Keratinocyte (primary cell): ENCODE data around the gene YAP1. TPM values are rescaled to one million over a fixed set of nuclear protein-coding genes. Genes with fewer than 3 reads are reported as not detected.
A peak's percentile ranks its signal among the peaks of the same experiment; 100 is the strongest.

Source experiments
- DNase-seq: peaks from one replicate; pipeline ENCODE4 v3.0.0-alpha.2; 2011; ENCODE audit warnings: low read depth, missing footprints, low spot score
- FAIRE-seq: peaks from 2 replicates; lab custom pipeline; 2011; peaks lifted over from hg19 to GRCh38; lab: Jason Lieb, UNC
- H2AFZ ChIP-seq: 2 replicates; pipeline ENCODE4 v1.6.0; 2012; ENCODE audit warnings: low read length, control low read depth, inconsistent platforms; ENCODE audit not compliant: control insufficient read depth
- H3K27ac ChIP-seq: 2 replicates; pipeline ENCODE4 v1.5.1; 2011; ENCODE audit warnings: low read length; ENCODE audit not compliant: control insufficient read depth, insufficient read depth
- H3K27me3 ChIP-seq: 3 replicates; pipeline ENCODE4 v1.6.0; 2011; ENCODE audit warnings: low read length; ENCODE audit not compliant: control insufficient read depth, insufficient read depth; ENCODE audit errors: extremely low read depth
- H3K36me3 ChIP-seq, 2 experiments: 2 replicates in 1 of 2; 3 replicates in 1 of 2; pipeline ENCODE4 v1.5.1; 2011; ENCODE audit warnings: low read length in 2 of 2, mild to moderate bottlenecking in 1 of 2; ENCODE audit not compliant: control insufficient read depth in 2 of 2, insufficient read depth in 2 of 2; ENCODE audit errors: extremely low read depth in 1 of 2
- H3K4me1 ChIP-seq: 3 replicates; pipeline ENCODE4 v1.5.1; 2011; ENCODE audit warnings: low read length; ENCODE audit not compliant: control insufficient read depth, insufficient read depth; ENCODE audit errors: extremely low read depth
- H3K4me2 ChIP-seq: 3 replicates; pipeline ENCODE4 v1.6.0; 2011; ENCODE audit warnings: low read depth, low read length; ENCODE audit not compliant: control insufficient read depth, insufficient read depth; ENCODE audit errors: extremely low read depth
- H3K4me3 ChIP-seq, 3 experiments: fragments of 200-600 bp in 1 of 3; sonication (generic) in 1 of 3; 2 replicates in 2 of 3; 3 replicates in 1 of 3; pipeline ENCODE4 v1.5.1; 2011 to 2016; ENCODE audit warnings: low read length in 3 of 3, mild to moderate bottlenecking in 3 of 3, control low read depth in 2 of 3, inconsistent platforms in 1 of 3, low read depth in 1 of 3, mixed read lengths in 1 of 3, mixed run types in 1 of 3, moderate library complexity in 1 of 3; ENCODE audit not compliant: control insufficient read depth in 2 of 3, insufficient read depth in 2 of 3; ENCODE audit errors: extremely low read depth in 1 of 3
- H3K79me2 ChIP-seq: 2 replicates; pipeline ENCODE4 v1.6.0; 2012; ENCODE audit warnings: low read length; ENCODE audit not compliant: control insufficient read depth, insufficient read depth
- H3K9ac ChIP-seq: 3 replicates; pipeline ENCODE4 v1.6.0; 2011; ENCODE audit warnings: low read length; ENCODE audit not compliant: control insufficient read depth, insufficient read depth; ENCODE audit errors: extremely low read depth
- H3K9me1 ChIP-seq: 3 replicates; pipeline ENCODE4 v1.6.0; 2011; ENCODE audit warnings: low read length; ENCODE audit not compliant: control insufficient read depth, insufficient read depth; ENCODE audit errors: extremely low read depth
- H3K9me3 ChIP-seq: 2 replicates; pipeline ENCODE4 v1.5.1; 2012; ENCODE audit warnings: low read depth, low read length; ENCODE audit not compliant: control insufficient read depth
- H4K20me1 ChIP-seq: 3 replicates; pipeline ENCODE4 v1.6.0; 2011; ENCODE audit warnings: low read length; ENCODE audit not compliant: control insufficient read depth, insufficient read depth; ENCODE audit errors: extremely low read depth
- EZH2 ChIP-seq: IDR thresholded peaks from one replicate; pipeline ENCODE4 v1.6.1; 2012; ENCODE audit warnings: inconsistent platforms, mild to moderate bottlenecking, low read length, moderate library complexity
- dilution Hi-C: fragments of 300-500 bp; cut with MboI; formaldehyde crosslinking; loops from one replicate; pipeline ENCODE4 v1.7.0; 2020; ENCODE audit warnings: low sequenced_read_pairs; ENCODE audit not compliant: extremely low pct_ligation_motif_present
- polyA plus RNA-seq, 5 experiments: library from polyadenylated mRNA; depleted of rRNA in 3 of 5; stranded (reverse) in 3 of 5; stranded (forward) in 1 of 5; unstranded in 1 of 5; fragments of >200 nt; gene quantifications; 1 replicate in 1 of 5; 2 replicates in 3 of 5; 3 replicates in 1 of 5; pipeline versions ENCODE4 v1.2.1 to v1.2.3, GENCODE V29; 2011 to 2012; ENCODE audit warnings: missing spikeins in 2 of 5, low read depth in 1 of 5, low replicate concordance in 1 of 5
- TF ChIP-seq, protein P1 (sequence below), 3 experiments: IDR thresholded peaks in 1 of 3; conservative IDR thresholded peaks in 1 of 3; optimal IDR thresholded peaks in 1 of 3; 2 replicates in 2 of 3; 3 replicates in 1 of 3; pipeline versions ENCODE3 to v1.5.1; 2011; ENCODE audit warnings: low read length in 3 of 3, mild to moderate bottlenecking in 3 of 3, moderate library complexity in 2 of 3, control low read depth in 1 of 3, inconsistent platforms in 1 of 3; ENCODE audit not compliant: insufficient read depth in 2 of 3; ENCODE audit errors: extremely low read depth in 1 of 3

The YAP1 gene
- polyA plus RNA-seq, 1 donor (not counting 4 experiments of a cell fraction or from before 2014, with no cell fraction given) = 105 TPM

- peak overlapping the region; percentile 67 for H3K9ac ChIP-seq
- peak overlapping the region; percentile 97 for H3K27ac ChIP-seq
- dilution Hi-C loops = no loop called here
- no peaks in the 10 kb centered on the region for H3K27me3 ChIP-seq
- H3K9me1 ChIP-seq = no peaks in the 10 kb centered on the region
- peak overlapping the region; percentile 87 for H3K4me2 ChIP-seq
- H2AFZ ChIP-seq = no peak overlapping the region
- peak overlapping the region in 1 of 3 experiments; percentile 29 for H3K4me3 ChIP-seq
- peaks cover 19% of the 10 kb centered on the region for H3K79me2 ChIP-seq
- TF ChIP-seq EZH2 = no peak
- TF ChIP-seq, protein P1, sequence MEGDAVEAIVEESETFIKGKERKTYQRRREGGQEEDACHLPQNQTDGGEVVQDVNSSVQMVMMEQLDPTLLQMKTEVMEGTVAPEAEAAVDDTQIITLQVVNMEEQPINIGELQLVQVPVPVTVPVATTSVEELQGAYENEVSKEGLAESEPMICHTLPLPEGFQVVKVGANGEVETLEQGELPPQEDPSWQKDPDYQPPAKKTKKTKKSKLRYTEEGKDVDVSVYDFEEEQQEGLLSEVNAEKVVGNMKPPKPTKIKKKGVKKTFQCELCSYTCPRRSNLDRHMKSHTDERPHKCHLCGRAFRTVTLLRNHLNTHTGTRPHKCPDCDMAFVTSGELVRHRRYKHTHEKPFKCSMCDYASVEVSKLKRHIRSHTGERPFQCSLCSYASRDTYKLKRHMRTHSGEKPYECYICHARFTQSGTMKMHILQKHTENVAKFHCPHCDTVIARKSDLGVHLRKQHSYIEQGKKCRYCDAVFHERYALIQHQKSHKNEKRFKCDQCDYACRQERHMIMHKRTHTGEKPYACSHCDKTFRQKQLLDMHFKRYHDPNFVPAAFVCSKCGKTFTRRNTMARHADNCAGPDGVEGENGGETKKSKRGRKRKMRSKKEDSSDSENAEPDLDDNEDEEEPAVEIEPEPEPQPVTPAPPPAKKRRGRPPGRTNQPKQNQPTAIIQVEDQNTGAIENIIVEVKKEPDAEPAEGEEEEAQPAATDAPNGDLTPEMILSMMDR (optimal IDR thresholded peaks at IDR 0.05 in 1 of 3, IDR thresholded peaks at IDR 0.05 in 1 of 3, conservative IDR thresholded peaks at IDR 0.05 in 1 of 3; ENCODE audit: extremely low read depth in 1 of 3, insufficient read depth in 2 of 3, low read length in 3 of 3) = no peak
- DNase-seq (peak; percentile 79), FAIRE-seq (peak; percentile 88)
- peaks cover 3 to 13% of the 10 kb centered on the region in 2 experiments for H3K36me3 ChIP-seq
- H3K4me1 ChIP-seq = peaks cover 77% of the 10 kb centered on the region
- no peaks in the 10 kb centered on the region for H3K9me3 ChIP-seq
- no peaks in the 10 kb centered on the region for H4K20me1 ChIP-seq
Measured at GRCh38 chr11:102223859-102224258, 113.6 kb downstream of the YAP1 start.

GRCh38 chr11:102225689-102226568, 115.7 kb downstream of the YAP1 start:
- H3K9me3 ChIP-seq = no peaks in the 10 kb centered on the region
- TF ChIP-seq, protein P1 (optimal IDR thresholded peaks at IDR 0.05 in 1 of 3, IDR thresholded peaks at IDR 0.05 in 1 of 3, conservative IDR thresholded peaks at IDR 0.05 in 1 of 3; ENCODE audit: extremely low read depth in 1 of 3, insufficient read depth in 2 of 3, low read length in 3 of 3) = no peak
- TF ChIP-seq EZH2 = no peak
- DNase-seq = no peak
- H2AFZ ChIP-seq = no peak overlapping the region
- H3K79me2 ChIP-seq = peaks cover 12% of the 10 kb centered on the region
- no peaks in the 10 kb centered on the region for H4K20me1 ChIP-seq
- FAIRE-seq = peak; percentile 94
- no peaks in the 10 kb centered on the region for H3K27me3 ChIP-seq
- dilution Hi-C loops = no loop called here
- H3K4me1 ChIP-seq = peaks cover 82% of the 10 kb centered on the region
- no peaks in the 10 kb centered on the region for H3K9me1 ChIP-seq
- peak overlapping the region; percentile 84 for H3K4me2 ChIP-seq
- peak overlapping the region; percentile 97 for H3K27ac ChIP-seq
- H3K4me3 ChIP-seq = peak overlapping the region in 2 of 3 experiments; percentile 30 to 35
- peak overlapping the region; percentile 75 for H3K9ac ChIP-seq
- H3K36me3 ChIP-seq = peaks cover 10 to 23% of the 10 kb centered on the region in 2 experiments
